IPS-NIHi11 (cell line): ENCODE measurements around the gene CPEB3.
"Not testable (repeated sequence)": the region's sequence is repeated elsewhere in the genome, so short reads cannot be mapped to it uniquely, and the experiment has no call there.

Source experiments
- DNase-seq: peaks from one replicate; pipeline ENCODE4 v3.0.0; 2012; ENCODE audit warnings: mixed read lengths, low spot score

The CPEB3 gene

DNA sequence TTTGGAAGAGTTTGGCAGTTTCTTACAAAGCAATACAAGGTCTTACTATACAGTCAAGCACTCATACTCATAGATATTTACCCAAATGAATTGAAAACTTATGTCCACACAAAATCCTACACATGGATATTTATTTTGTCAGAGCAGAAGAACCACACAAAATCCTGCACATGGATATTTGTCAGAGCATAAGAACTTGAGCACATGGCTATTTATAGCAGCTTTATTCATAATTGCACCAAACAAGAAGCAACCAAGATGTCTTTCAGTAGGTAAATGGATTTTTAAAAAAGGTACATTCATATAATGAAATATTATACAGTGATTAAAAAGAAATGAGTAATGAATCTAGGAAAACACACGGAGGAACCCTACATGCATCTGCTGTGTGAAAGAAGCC lies 251.9 kb downstream of the CPEB3 start:
- no peak for DNase-seq

- not testable (repeated sequence) for DNase-seq
These were observed 257.8 kb downstream of the CPEB3 start for GRCh38 chr10:92033070-92033469.

DNA sequence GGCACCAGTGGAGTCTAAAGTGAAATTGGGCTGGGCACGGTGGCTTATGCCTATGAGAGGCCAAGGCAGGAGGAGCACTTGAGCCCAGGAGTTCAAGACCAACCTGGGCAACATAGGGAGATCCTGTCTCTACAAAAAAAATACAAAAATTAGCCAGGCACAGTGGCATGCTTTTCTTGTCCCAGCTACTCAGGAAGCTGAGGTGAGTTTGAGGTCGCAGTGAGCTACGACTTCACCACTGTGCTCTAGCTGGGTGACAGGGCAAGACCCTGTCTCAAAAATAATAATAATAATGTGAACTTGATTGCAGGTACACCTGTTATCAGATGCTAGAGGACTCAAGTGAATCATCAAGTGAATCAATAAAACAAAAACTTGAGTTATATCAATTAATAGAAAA lies 259.3 kb downstream of the CPEB3 start:
- no peak for DNase-seq

DNA sequence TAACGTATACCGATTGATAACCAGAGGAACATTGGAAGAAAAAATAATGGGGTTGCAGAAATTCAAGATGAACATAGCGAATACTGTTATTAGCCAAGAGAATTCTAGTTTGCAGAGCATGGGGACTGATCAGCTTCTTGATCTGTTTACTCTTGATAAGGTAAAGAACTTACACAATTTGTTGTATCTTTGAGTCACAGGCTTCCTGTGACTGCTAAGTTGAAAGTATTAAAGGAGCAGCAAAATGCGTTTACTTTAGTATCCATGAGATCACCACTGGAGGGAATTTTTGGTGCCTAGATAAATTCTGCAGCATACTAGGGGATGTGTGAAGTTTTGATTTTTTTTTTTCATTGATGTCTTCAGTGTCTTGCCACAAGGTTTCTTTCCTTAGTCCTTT lies 263.7 kb downstream of the CPEB3 start:
- DNase-seq, result no peak

DNA sequence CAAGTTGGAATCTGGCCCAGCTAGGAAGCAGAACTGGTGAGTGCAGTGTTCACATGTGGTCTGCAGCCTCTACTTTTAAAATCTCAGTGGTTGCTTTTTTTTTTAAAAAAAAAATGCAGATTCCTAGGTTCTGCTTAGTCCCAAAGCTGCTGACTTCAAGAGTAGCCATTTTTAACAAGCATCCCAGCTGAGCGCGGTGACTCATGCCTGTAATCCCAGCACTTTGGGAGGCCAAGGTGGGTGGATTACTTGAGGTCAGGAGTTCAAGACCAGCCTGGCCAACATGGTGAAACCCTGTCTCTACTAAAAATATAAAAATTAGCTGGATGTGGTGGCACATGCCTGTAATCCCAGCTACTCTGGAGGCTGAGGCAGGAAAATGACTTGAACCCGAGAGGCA lies 265.5 kb downstream of the CPEB3 start:
- DNase-seq, result not testable (repeated sequence)

- DNase-seq, result no peak
These were observed 266.2 kb downstream of the CPEB3 start for GRCh38 chr10:92024700-92025099.

DNA sequence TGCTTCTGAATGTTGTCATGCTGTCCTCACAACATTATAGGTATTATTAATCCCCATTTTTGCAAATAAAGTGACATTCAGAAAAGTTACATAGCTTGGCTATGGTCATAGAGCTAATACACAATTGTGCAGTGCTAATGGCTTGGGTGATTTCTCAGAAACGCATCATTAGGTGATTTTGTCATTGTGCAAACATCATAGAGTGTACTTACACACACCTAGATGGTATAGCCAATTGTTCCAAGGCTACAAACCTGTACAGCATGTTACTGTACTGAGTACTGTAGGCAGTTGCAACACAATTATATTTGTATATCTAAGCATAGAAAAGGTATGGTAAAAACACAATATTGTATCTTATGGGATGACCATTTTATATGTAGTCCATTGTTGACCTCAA lies 276.3 kb downstream of the CPEB3 start:
- DNase-seq, result no peak

DNA sequence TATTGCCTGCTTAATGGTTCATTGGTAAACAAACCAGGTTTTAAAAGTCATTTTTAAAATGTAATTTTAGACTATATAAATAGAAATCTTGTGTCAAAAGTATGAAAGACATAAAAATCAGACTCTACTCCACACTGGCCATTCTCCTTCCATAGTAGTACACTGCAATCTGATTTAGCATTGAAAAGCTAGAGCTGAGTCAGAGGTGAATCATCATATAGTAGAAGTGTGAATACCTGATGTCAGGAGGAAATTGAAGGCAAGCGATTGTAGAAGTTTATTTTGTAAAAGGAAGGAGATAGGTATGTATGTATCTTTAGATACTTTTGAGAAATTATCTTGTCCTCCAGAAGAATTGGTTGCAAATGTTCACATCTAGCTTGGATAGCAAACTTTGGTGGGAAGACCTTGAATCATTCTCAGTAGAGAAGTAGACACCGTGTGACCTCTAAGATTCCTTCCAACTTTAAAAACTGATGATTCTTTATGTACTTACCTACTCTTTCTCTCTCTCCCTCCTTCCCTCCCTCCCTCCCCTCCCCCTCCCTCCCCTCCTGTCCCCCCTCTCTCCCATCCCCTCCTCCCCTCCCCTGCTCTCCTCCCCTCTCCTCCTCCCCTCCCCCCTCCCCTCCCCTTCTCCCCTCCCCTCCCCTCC lies 279.2 kb downstream of the CPEB3 start:
- peak; percentile 15 for DNase-seq

DNA sequence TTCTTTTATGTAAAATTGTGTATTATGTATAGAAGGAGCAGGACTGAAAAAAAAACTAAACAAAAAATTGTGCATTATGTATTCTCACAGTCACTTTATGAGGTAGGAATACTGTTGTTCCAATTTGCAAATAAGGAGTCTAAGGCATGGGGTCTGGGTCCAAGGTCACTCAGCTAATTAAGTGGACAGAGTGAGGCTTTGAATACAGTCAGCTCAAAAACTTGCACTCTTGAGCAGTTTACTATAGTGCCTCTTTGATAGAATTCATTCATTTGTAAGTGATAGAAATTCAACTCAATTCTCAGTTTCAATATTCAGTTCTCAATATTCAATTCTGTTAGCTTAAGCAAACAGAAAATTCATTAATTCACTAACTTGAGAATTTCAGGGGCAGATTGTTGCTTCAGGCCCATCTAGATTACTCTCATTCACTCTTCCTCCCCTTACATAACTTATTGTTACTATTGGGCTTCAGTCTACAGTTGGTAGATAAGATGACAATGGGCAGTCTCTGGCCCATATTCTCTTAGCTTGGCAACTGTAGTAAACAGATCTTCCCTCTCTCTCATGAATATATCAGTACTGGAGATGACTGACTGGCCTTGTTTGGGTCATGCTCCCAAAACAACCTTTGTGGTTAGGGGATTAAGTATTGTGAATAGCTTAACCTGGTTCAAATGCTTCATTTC lies 280.7 kb downstream of the CPEB3 start:
- no peak for DNase-seq

- no peak for DNase-seq
These were observed 281.4 kb downstream of the CPEB3 start for GRCh38 chr10:92009445-92009844.

GRCh38 chr10:92005978-92006377 lies 284.9 kb downstream of the CPEB3 start:
- no peak for DNase-seq

GRCh38 chr10:92003258-92003657 lies 287.6 kb downstream of the CPEB3 start:
- DNase-seq, result no peak

DNA sequence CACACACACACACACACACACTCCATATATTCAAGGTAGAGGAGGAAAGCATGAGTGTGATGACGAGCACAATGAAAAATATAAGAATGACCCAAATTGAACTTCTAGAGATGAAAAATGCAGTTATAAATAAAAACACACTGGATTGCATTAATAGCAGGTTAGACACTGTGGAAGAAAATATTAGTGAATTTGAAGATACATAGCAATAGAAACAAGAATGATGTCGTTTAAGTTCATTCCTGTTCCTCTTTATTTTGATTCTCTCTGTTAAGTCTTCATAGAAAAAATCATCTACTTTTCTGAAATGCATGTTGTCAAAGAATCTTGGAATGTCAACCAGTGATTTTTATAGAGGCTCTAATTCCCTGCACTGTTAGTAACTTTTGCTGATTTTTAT lies 288.9 kb downstream of the CPEB3 start:
- DNase-seq, result no peak

GRCh38 chr10:92001581-92001980 lies 289.3 kb downstream of the CPEB3 start:
- DNase-seq, result no peak
